CD14-positive monocyte (primary cell): ENCODE data around the gene IGSF10. TPM values are rescaled to one million over a fixed set of nuclear protein-coding genes. Genes with fewer than 3 reads are reported as not detected.

ENCODE experiments used
- DNase-seq, 3 donors: peaks; one replicate each; pipeline ENCODE4 v3.0.0-alpha.2; 2011 to 2022
- H2AFZ ChIP-seq: 2 replicates; pipeline ENCODE4 v1.6.0; 2012; ENCODE audit warnings: mild to moderate bottlenecking, low read depth, low read length, inconsistent platforms; ENCODE audit not compliant: insufficient read depth, poor library complexity, severe bottlenecking
- H3K27ac ChIP-seq, 2 donors: 1 replicate in 1 of 2; 2 replicates in 1 of 2; pipeline ENCODE4 v1.5.1; 2012 to 2013; ENCODE audit warnings: low read length in 2 of 2, control low read depth in 1 of 2, inconsistent platforms in 1 of 2, low read depth in 1 of 2, mild to moderate bottlenecking in 1 of 2
- H3K27me3 ChIP-seq, 2 donors: one replicate each; pipeline versions ENCODE4 v1.6.0 to v1.6.1; 2011 to 2013; ENCODE audit warnings: low read length in 2 of 2; ENCODE audit not compliant: control insufficient read depth in 2 of 2, insufficient read depth in 2 of 2
- H3K36me3 ChIP-seq, 2 donors: replicated peaks in 1 of 2; 1 replicate in 1 of 2; 2 replicates in 1 of 2; pipeline versions ENCODE4 v1.5.1 to v1.6.1; 2012 to 2013; ENCODE audit warnings: low read length in 2 of 2, control low read depth in 1 of 2, inconsistent platforms in 1 of 2, mild to moderate bottlenecking in 1 of 2; ENCODE audit not compliant: insufficient read depth in 2 of 2, control insufficient read depth in 1 of 2
- H3K4me1 ChIP-seq, 2 donors: 1 replicate in 1 of 2; 2 replicates in 1 of 2; pipeline versions ENCODE4 v1.5.1 to v1.6.1; 2012 to 2013; ENCODE audit warnings: low read length in 2 of 2, control low read depth in 1 of 2, inconsistent platforms in 1 of 2, mild to moderate bottlenecking in 1 of 2, moderate library complexity in 1 of 2; ENCODE audit not compliant: insufficient read depth in 2 of 2, control insufficient read depth in 1 of 2
- H3K4me2 ChIP-seq: replicated peaks from 2 replicates; pipeline ENCODE3; 2012; ENCODE audit warnings: low read length, moderate library complexity, mild to moderate bottlenecking; ENCODE audit not compliant: poor library complexity, severe bottlenecking; ENCODE audit errors: extremely low read depth
- H3K4me3 ChIP-seq, 3 experiments: fragments of 200-600 bp in 1 of 3; sonication (generic) in 1 of 3; replicated peaks in 1 of 3; 1 replicate in 2 of 3; 2 replicates in 1 of 3; pipeline ENCODE4 v1.5.1; 2011 to 2013; ENCODE audit warnings: low read length in 3 of 3, mild to moderate bottlenecking in 3 of 3, control low read depth in 2 of 3, low read depth in 2 of 3, inconsistent platforms in 1 of 3, moderate library complexity in 1 of 3
- H3K79me2 ChIP-seq: 2 replicates; pipeline ENCODE4 v1.6.0; 2012; ENCODE audit warnings: mild to moderate bottlenecking, control low read depth, inconsistent platforms, low read length, moderate library complexity; ENCODE audit not compliant: insufficient read depth
- H3K9ac ChIP-seq: 2 replicates; pipeline ENCODE4 v1.6.0; 2017; ENCODE audit warnings: low read length, mild to moderate bottlenecking; ENCODE audit not compliant: insufficient read depth, poor library complexity, severe bottlenecking
- H3K9me3 ChIP-seq, 2 donors: replicated peaks in 1 of 2; 1 replicate in 1 of 2; 2 replicates in 1 of 2; pipeline versions ENCODE4 v1.5.1 to v1.6.1; 2012 to 2013; ENCODE audit warnings: low read length in 2 of 2, control low read depth in 1 of 2; ENCODE audit not compliant: control insufficient read depth in 1 of 2, insufficient read depth in 1 of 2
- H4K20me1 ChIP-seq: 2 replicates; pipeline ENCODE4 v1.6.0; 2012; ENCODE audit warnings: mild to moderate bottlenecking, low read length, control low read depth, moderate library complexity; ENCODE audit not compliant: insufficient read depth
- H3K27ac Mint-ChIP-seq, 7 donors: one replicate each; pipeline ENCODE4 v1.8.0; 2020; ENCODE audit warnings: mild to moderate bottlenecking in 7 of 7, mixed read lengths in 7 of 7, moderate library complexity in 6 of 7, inconsistent platforms in 2 of 7
- H3K27me3 Mint-ChIP-seq, 3 donors: one replicate each; pipeline ENCODE4 v1.8.0; 2021 to 2022; ENCODE audit warnings: low read depth in 3 of 3, mild to moderate bottlenecking in 3 of 3, mixed read lengths in 3 of 3, moderate library complexity in 3 of 3, inconsistent platforms in 1 of 3
- H3K36me3 Mint-ChIP-seq, 2 donors: one replicate each; pipeline ENCODE4 v1.8.0; 2020; ENCODE audit warnings: mixed read lengths in 2 of 2, inconsistent platforms in 1 of 2, mild to moderate bottlenecking in 1 of 2
- H3K4me1 Mint-ChIP-seq: one replicate; pipeline ENCODE4 v1.8.0; 2020; ENCODE audit warnings: mild to moderate bottlenecking, mixed read lengths
- H3K4me3 Mint-ChIP-seq, 2 donors: one replicate each; pipeline ENCODE4 v1.8.0; 2020; ENCODE audit warnings: mild to moderate bottlenecking in 2 of 2, mixed read lengths in 2 of 2, moderate library complexity in 1 of 2
- H3K9me3 Mint-ChIP-seq, 7 donors: one replicate each; pipeline ENCODE4 v1.8.0; 2020 to 2022; ENCODE audit warnings: mixed read lengths in 7 of 7, mild to moderate bottlenecking in 6 of 7, moderate library complexity in 6 of 7, inconsistent platforms in 2 of 7
- CTCF ChIP-seq: fragments of 200-600 bp; IDR thresholded peaks from one replicate; pipeline ENCODE4 v1.8.0; 2022; ENCODE audit warnings: antibody characterized with exemption, mild to moderate bottlenecking
- WGBS: methylation state at CpG from one replicate; pipeline ENCODE4 v1.1.5; 2013; ENCODE audit warnings: missing lambda C conversion rate; ENCODE audit not compliant: insufficient coverage; 5-methylcytosine and 5-hydroxymethylcytosine counted together
- intact Hi-C, 2 donors: fragments of 100-400 bp; cut with micrococcal nuclease; formaldehyde crosslinking; loops; one replicate each; pipeline versions ENCODE4 v1.15.0 to v1.15.1; 2023
- polyA plus RNA-seq, 3 donors: library from polyadenylated mRNA; depleted of rRNA in 1 of 3; unstranded in 2 of 3; stranded (reverse) in 1 of 3; fragments of 300-500 nt in 2 of 3; fragments of >200 nt in 1 of 3; fragmentation: Illumina TruSeq in 2 of 3; gene quantifications; 1 replicate in 2 of 3; 2 replicates in 1 of 3; pipeline ENCODE4 v1.2.3, GENCODE V29; 2012 to 2021

IGSF10 gene
- polyA plus RNA-seq, 3 donors = 0.05 to 0.29 TPM; not detected in 1

GRCh38 chr3:151423091-151423490 lies 37.8 kb downstream of the IGSF10 start:
- no peak overlapping the region for H3K4me3 Mint-ChIP-seq
- Histone ChIP-seq H3K79me2 (no peaks in the 10 kb centered on the region), H3K27ac (no peak overlapping the region), H3K9me3 (no peaks in the 10 kb centered on the region), H4K20me1 (no peaks in the 10 kb centered on the region), H3K4me3 (no peak overlapping the region), H3K4me1 (peaks cover 11 to 12% of the 10 kb centered on the region in 2 donors), H3K4me2 (no peak overlapping the region), H3K36me3 (no peaks in the 10 kb centered on the region), H2AFZ (no peak overlapping the region), H3K9ac (no peak overlapping the region), H3K27me3 (no peaks in the 10 kb centered on the region)
- 83% methylated on average over 1 of the region's 5 CpGs for WGBS
- H3K4me1 Mint-ChIP-seq = peaks cover 12% of the 10 kb centered on the region
- no peak overlapping the region for H3K27ac Mint-ChIP-seq
- intact Hi-C loops = no loop called here
- peaks cover 0 to 2% (median 0%) of the 10 kb centered on the region in 3 donors for H3K27me3 Mint-ChIP-seq
- TF ChIP-seq CTCF = no peak
- peaks cover 0 to 3% (median 0%) of the 10 kb centered on the region in 7 donors for H3K9me3 Mint-ChIP-seq
- DNase-seq = no peak
- H3K36me3 Mint-ChIP-seq = no peaks in the 10 kb centered on the region

- TF ChIP-seq CTCF = peak; percentile 36
- no CpG with 5 or more reads among the region's 4 CpGs for WGBS
These were observed 38.9 kb downstream of the IGSF10 start for GRCh38 chr3:151421938-151422337.

More at GRCh38 chr3:151421938-151422337, 38.9 kb downstream of the IGSF10 start:
- no peaks in the 10 kb centered on the region for H3K36me3 ChIP-seq
- peak; percentile 16 to 23 (median 19) for DNase-seq
- H3K4me1 ChIP-seq = peaks cover 11 to 12% of the 10 kb centered on the region in 2 donors
- intact Hi-C loops = no loop called here
- no peaks in the 10 kb centered on the region for H3K27me3 ChIP-seq
- peaks cover 0 to 3% (median 0%) of the 10 kb centered on the region in 7 donors for H3K9me3 Mint-ChIP-seq
- peak overlapping the region in 1 of 2 donors; percentile 52 for H3K4me3 Mint-ChIP-seq
- no peaks in the 10 kb centered on the region for H3K79me2 ChIP-seq
- H3K9me3 ChIP-seq = no peaks in the 10 kb centered on the region
- peaks cover 0 to 2% (median 0%) of the 10 kb centered on the region in 3 donors for H3K27me3 Mint-ChIP-seq
- no peak overlapping the region for H3K9ac ChIP-seq
- peak overlapping the region; percentile 63 for H2AFZ ChIP-seq
- H3K4me1 Mint-ChIP-seq = peaks cover 12% of the 10 kb centered on the region
- H4K20me1 ChIP-seq = no peaks in the 10 kb centered on the region
- H3K27ac Mint-ChIP-seq = peak overlapping the region in 2 of 7 donors; percentile 21 to 63
- no peaks in the 10 kb centered on the region for H3K36me3 Mint-ChIP-seq
- peak overlapping the region; percentile 27 for H3K4me2 ChIP-seq
- H3K4me3 ChIP-seq = no peak overlapping the region
- H3K27ac ChIP-seq = no peak overlapping the region
